ENCODE data around the gene GYS1. TPM values are rescaled to one million over a fixed set of nuclear protein-coding genes. Genes with fewer than 3 reads are reported as not detected.

Gene GYS1
- total RNA-seq, 1 donor from 2014 or later = 50.7 TPM

DNA sequence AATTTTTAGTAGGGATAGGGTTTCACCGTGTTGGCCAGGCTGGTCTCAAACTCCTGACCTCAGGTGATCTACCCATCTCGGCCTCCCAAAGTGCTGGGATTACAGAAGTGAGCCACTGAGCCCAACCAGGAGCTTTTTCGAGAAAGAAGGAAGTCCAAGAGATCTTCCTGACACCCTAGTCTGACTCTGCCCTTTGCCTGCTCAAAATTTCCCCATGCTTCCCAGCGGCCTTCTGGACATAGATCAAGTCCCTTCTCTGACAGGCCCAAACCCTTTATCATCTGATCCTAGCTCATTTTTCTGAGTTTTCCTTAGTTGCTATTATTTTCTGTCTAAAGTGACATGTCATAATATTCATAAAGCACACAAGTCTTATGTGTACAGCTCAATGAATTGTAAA is 40.0 kb downstream of the GYS1 start:
- Mint-ChIP-seq H3K4me1 (peaks cover 24% of the 10 kb centered on the region), H3K27ac (no peak overlapping the region), H3K27me3 (no peaks in the 10 kb centered on the region), H3K4me3 (no peak overlapping the region), H3K36me3 (ENCODE audit: low read depth) (peaks cover 21% of the 10 kb centered on the region), H3K9me3 (no peaks in the 10 kb centered on the region)
- ChIA-PET POLR2A (interaction anchor here (0.5 to 4.0 kb wide), 6 partner anchors 12 to 140 kb away, joined by 3 to 43 read pairs (median 4); partner anchors contain the start of genes FTL and PPP1R15A), CTCF (no interaction called here)
- ATAC-seq (ENCODE audit: low read depth) (no peak), DNase-seq (no peak)
- intact Hi-C loops (cut with micrococcal nuclease) = no loop called here
- TF ChIP-seq, protein P1, sequence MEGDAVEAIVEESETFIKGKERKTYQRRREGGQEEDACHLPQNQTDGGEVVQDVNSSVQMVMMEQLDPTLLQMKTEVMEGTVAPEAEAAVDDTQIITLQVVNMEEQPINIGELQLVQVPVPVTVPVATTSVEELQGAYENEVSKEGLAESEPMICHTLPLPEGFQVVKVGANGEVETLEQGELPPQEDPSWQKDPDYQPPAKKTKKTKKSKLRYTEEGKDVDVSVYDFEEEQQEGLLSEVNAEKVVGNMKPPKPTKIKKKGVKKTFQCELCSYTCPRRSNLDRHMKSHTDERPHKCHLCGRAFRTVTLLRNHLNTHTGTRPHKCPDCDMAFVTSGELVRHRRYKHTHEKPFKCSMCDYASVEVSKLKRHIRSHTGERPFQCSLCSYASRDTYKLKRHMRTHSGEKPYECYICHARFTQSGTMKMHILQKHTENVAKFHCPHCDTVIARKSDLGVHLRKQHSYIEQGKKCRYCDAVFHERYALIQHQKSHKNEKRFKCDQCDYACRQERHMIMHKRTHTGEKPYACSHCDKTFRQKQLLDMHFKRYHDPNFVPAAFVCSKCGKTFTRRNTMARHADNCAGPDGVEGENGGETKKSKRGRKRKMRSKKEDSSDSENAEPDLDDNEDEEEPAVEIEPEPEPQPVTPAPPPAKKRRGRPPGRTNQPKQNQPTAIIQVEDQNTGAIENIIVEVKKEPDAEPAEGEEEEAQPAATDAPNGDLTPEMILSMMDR (IDR thresholded peaks at IDR 0.05) = no peak

DNA sequence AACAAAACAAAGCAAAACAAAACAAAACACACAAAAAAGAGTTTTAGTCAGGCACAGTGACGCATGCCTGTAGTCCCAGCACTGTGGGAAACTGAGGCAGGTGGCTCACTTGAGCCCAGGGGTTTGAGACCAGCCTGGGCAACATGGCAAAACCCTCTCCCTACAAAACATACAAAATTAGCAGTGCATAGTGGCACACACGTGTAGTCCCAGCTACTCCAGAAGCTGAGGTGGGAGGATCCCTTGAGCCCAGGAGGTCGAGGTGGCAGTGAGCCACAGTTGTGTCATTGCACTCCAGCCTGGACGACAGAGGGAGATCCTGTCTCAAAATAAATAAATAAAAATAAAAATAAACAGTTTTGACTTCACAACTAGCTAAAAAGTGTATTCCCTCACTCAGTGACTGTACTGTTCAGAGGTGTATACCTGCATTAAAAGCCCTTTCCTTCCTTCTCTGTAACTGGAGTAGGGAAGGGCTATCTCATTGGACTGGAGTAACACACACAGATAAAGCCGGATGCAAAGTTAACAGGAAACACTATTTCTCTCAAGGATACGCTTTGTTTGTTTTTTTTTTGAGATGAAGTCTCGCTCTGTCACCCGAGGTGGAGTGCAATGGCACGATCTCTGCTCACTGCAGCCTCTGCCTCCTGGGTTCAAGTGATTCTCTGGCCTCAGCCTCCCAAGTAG is 42.1 kb downstream of the GYS1 start:
- intact Hi-C loops (cut with micrococcal nuclease) = no loop called here
- Mint-ChIP-seq H3K27ac (no peak overlapping the region), H3K9me3 (peaks cover 3% of the 10 kb centered on the region), H3K27me3 (no peaks in the 10 kb centered on the region), H3K4me3 (no peak overlapping the region), H3K36me3 (ENCODE audit: low read depth) (peaks cover 4% of the 10 kb centered on the region), H3K4me1 (peaks cover 13% of the 10 kb centered on the region)
- ATAC-seq (ENCODE audit: low read depth) (no peak), DNase-seq (no peak)
- ChIA-PET POLR2A (interaction anchor here (0.6 kb wide), 1 partner anchor 865 kb away, joined by 3 read pairs; no protein-coding TSS in a partner anchor), CTCF (no interaction called here)
- TF ChIP-seq, protein P1 (IDR thresholded peaks at IDR 0.05) = no peak

DNA sequence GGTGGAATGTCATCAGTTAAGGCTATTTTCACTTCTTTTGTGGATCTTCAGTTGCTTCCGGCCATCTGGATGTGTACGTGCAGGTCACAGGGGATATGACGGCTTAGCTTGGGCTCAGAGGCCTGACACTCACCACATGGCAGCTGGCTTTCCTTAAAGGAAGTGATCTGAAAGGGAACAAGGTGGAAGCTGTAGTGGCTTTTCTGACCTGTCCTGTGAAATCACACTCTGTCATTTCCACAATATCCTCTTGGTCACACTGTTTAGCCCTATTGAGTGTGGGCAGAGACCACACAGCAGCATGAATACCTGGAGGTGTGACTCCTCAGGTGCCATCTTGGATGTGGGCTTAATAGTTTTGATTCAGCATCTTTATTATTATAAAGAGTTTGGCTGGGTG is 43.0 kb downstream of the GYS1 start:
- Mint-ChIP-seq H3K36me3 (ENCODE audit: low read depth) (no peaks in the 10 kb centered on the region), H3K27me3 (no peaks in the 10 kb centered on the region), H3K4me1 (peaks cover 5% of the 10 kb centered on the region), H3K9me3 (peaks cover 3% of the 10 kb centered on the region), H3K4me3 (no peak overlapping the region), H3K27ac (no peak overlapping the region)
- ChIA-PET POLR2A (no interaction called here), CTCF (no interaction called here)
- TF ChIP-seq, protein P1 (IDR thresholded peaks at IDR 0.05) = no peak
- no peak for DNase-seq
- no peak for ATAC-seq (ENCODE audit: low read depth)
- intact Hi-C loops (cut with micrococcal nuclease) = no loop called here

DNA sequence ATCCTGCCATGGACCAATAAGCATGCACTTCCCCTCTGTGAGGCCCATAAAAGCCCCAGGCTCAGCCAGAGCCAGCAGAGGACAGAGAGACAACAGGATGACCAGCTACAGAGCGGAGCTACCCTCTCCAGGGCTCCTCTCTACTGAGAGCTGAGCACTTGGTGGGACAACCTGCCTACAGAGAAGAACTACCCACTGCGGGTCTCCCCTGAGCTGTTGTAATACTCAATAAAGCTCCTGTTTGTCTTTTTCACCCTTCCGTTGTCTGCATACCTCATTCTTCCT is 45.9 kb downstream of the GYS1 start:
- no peaks in the 10 kb centered on the region for H3K4me1 Mint-ChIP-seq
- peaks cover 3% of the 10 kb centered on the region for H3K9me3 Mint-ChIP-seq
- H3K4me3 Mint-ChIP-seq = no peak overlapping the region
- no peaks in the 10 kb centered on the region for H3K27me3 Mint-ChIP-seq
- ChIA-PET CTCF (no interaction called here), POLR2A (no interaction called here)
- H3K36me3 Mint-ChIP-seq (ENCODE audit: low read depth) = no peaks in the 10 kb centered on the region
- no peak for DNase-seq
- intact Hi-C loops (cut with micrococcal nuclease) = no loop called here
- ATAC-seq (ENCODE audit: low read depth) = no peak
- no peak overlapping the region for H3K27ac Mint-ChIP-seq
- TF ChIP-seq, protein P1 (IDR thresholded peaks at IDR 0.05) = no peak

DNA sequence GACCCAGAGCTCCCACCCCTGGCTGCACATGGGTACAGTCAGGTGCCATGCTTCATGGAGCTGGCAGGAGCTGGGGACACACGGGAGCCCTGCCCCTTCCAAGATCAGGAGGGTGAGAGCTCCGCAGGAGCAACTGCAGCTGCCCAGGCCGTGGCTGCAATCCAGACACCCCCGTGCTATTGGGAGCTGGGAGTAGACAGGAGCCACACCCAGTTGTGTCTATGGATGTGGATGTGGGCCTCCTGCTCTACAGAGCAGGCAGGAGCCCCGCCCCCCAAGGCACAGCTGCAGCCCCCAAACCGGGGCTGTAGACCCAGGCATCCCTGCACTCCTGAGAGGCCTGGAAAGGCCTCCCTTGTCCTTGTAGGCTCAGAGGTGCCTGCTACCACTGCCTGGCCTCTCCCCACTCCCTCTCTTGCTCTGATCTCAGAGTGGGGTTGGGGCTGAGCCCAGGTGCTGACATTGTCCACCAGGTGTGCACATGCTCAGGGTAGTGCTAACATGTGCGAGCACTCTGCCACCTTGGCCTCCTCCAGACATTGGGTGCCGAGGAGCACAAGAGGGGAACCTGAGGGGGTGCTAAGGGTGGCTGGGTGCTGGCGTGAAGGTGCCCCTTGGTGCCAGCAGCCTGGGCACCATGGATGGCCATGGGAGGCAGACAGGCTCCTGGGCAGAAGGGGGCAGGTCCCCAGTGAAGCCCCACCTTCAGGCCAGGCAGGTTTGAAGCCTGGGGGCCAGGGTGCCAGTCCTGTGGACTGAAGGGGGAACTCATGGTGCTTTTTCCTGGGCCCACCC is 46.4 kb downstream of the GYS1 start:
- TF ChIP-seq, protein P1 (IDR thresholded peaks at IDR 0.05) = no peak
- POLR2A ChIA-PET = interaction anchor here (0.6 kb wide), 1 partner anchor 66 kb away, joined by 6 read pairs; no protein-coding TSS in a partner anchor
- CTCF ChIA-PET = no interaction called here
- peaks cover 3% of the 10 kb centered on the region for H3K9me3 Mint-ChIP-seq
- H3K27me3 Mint-ChIP-seq = no peaks in the 10 kb centered on the region
- intact Hi-C loops (cut with micrococcal nuclease) = no loop called here
- no peaks in the 10 kb centered on the region for H3K4me1 Mint-ChIP-seq
- H3K36me3 Mint-ChIP-seq (ENCODE audit: low read depth) = no peaks in the 10 kb centered on the region
- no peak overlapping the region for H3K4me3 Mint-ChIP-seq
- DNase-seq (no peak), ATAC-seq (ENCODE audit: low read depth) (no peak)
- H3K27ac Mint-ChIP-seq = no peak overlapping the region

Measured in activated B cell treated with CpG ODN at 0.5 μM for 24 hours (primary cell).